GM18873 (cell line): Measurements from ENCODE around the gene NDRG3.

ENCODE experiments used
- ATAC-seq: cut with Tn5 transposase; IDR thresholded peaks from one replicate; pipeline ENCODE4 v1.9.1; 2021; ENCODE audit warnings: mild to moderate bottlenecking, moderate library complexity, moderate number of reproducible peaks; ENCODE audit not compliant: unreplicated experiment, low FRiP score

Gene NDRG3

DNA sequence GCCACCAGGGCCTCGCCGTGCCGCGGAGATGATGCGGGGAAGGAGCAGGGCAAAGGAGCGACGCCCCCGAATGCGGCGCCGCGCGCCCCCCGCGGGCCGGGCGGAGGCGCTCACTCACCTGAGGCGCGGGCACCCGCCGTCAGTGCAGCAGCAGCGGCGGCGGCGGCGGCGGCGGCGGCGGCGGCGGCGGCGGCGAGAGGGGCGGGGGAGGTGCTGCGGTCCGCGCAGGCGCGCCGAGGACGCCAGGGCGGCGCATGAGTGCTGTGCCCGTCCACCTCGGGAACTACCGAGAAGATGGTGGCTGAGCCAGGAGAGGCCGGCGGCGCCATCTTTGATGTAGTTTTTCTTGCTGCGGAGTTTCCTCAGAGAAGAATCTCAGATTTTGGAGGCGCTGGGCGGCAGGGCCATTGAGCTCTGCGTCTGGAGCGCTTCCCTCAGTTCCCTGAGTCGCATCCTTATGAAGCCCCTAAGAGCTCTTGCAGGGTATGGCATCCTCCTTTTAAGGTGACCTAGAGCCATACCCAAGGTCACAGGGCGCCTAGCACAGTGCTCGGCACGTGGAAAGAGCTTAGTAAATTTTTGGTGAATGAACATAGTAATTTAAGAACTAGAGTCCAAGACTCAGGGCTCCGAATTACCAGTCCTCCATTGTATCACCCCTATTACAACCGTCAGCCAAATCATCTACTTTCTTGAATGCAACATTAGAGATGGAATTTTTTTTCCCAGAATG, at the start of gene NDRG3:
TSS of gene NDRG3 (minus strand) at position 164 of the 733 bp plus-strand sequence. CDS start 24,355 bp downstream, outside the sequence.
- ATAC-seq, result peak; percentile 82

DNA sequence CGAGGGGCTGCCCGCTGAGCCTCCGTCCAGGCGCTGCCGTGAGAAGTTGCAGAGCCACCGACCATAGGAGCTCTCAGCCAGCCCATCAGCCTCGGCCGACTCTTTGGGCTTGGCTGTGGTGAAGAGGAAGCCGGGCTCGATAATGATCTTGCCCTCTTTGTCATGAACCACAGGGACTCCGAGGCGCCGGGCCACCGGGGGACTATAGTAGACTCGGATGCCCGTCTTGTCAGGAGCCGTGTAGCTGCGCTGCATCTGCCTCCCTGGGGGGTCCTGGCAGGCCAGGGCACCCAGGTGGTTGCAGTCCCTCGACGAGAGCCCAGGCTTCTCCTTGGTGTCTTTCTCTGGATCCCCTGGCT, 48.2 kb upstream of the NDRG3 start:
- ATAC-seq, result no peak

DNA sequence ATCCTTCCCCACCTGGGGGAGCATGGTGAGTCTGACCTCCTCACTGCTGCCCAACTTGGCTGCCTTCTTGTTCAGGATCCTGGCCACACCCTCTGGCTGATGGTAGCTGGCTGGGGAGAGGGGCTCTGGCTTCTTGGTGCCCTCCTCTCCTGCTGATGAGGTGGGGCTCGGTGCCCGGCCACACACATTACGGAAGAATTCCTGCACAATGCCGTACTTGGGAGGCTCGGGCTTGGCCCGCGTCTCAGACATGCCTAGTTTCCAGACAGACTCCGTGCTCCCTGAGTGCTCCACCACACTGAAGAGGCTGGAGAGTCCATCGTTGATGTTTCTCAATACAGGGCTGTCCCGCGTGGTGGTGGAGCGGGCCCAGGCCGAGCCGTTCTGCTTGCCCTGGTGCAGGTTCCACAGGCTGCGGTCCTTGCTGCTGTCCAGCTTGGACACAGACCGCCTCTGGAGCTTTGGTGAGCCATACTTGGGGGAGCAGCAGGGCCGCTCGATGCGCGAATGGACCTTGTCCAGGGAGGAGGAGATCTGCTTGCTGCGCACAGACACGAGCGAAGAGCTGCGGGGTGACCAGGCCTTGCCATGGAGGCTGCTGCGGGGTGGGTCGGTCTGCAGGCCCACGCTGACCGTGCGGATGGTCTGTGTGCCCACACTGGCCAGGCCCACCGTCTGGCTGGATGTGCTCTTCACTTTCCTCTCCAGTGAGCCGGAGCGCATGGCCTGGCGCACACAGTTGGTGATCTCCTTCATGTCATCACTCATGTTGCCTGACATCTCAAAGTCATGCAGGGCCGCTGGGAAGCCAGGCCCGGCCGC, 47.6 kb upstream of the NDRG3 start:
- ATAC-seq, result no peak

DNA sequence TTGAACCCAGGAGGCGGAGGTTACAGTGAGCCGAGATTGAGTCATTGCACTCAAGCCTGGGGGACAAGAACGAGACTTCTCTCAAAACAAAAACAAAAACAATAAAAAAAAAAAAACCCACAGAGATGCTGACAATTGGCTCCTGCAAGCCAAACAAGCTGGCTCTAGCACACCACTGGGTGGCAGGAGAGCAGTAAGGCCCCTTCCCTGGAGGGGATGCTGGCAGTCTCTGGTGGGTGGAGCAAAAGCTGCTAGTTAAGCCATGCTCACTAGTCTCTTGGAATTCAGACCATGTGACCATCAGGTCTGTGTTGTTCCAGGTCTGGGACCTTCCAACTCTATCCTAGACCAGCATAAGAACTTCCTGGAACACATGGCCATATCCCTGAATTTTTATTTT, 46.5 kb upstream of the NDRG3 start:
- no peak for ATAC-seq

DNA sequence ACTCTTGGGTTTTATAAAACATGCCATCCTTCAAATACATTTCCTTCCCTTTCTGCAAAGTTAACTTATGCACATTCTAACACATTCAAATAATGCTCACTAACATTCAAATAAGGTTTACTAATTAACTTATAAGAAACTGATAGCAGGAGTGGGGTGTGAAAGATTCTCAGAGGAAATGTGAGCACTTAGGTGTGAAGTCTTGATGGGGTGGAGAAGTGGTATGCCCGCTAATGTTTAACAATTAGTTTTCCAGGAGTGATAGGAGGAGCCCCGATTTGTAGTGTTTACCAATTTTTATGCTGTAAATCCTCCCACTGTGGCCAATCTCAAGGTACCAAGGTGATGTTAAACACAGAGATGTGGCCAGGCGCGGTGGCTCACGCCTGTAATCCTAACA, 46.0 kb upstream of the NDRG3 start:
- no peak for ATAC-seq

DNA sequence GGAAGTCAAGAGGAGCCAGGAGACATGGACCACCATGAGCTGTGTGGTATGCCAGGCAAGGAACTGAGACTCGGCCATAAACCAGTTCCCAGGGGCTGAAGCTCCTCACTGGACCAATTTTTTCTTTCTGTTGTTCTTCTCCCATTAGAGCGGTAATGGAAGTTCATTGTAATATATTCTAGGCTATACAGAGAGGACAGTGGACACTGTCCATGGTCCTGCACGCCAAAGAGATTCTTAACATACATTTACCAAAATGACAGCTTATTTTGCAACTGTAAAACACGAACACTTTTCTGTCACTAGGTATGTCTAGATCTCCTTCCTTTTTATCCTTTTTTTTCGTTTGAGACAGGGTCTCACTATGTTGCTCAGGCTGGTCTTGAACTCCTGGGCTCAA, 40.8 kb upstream of the NDRG3 start:
- ATAC-seq, result no peak

DNA sequence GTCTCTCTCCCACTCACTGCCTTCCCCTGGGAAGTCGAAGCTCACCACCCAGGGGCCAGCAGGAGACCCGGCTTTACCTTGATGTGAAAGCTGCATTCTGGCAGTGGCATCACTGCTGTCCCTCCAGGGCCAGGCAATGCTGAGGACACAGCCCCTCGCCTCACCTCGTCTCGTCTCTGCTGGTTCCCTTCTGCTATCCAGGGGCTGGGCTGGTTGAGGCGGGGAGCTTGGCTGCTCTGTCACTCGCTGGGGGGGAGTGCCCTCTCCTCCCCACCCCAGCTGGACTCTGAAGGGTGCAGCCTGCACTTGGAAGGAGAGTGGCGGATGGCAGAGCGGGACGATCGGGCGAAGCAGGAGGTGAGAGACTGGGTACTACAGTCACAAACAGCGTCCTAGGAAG, 40.4 kb upstream of the NDRG3 start:
- ATAC-seq, result no peak

DNA sequence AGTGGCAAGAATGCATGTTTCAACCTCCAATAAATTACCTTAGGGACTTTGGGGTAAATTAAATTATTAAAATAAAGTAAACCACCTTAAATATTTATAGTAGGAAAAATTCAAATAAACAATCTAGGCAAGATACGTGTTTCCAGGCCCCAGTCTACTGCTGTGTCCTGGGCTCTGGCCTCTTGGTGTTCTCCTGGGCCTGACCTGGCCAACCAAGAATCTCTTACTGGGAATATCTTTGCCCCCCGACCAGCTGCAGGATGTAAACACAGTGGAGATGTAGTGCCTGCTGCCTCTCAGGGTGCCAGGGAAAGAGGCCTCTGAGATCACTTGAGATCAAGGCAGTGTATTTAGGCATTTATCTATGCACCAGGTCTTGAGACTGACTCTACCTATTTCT, 39.4 kb upstream of the NDRG3 start:
- no peak for ATAC-seq

DNA sequence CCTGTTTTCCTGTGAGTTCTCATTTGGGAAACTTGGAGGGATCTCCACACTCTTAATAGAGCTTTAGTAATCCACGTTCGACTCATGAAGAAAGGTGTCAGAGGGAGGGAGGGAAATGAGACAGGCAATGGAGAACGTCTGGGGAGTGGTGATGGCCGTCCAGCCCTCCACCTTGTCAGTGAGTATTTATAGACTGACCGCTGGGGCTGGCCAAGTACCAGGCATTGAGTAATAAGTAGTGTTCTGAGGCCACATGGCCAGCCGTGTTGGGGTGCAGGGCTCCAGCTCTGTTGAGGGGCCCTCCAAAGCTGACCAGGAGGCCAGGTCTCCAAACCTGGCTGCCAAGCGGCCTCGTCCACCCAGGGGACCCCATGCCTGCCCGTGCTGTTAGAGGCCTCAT, 39.0 kb upstream of the NDRG3 start:
- no peak for ATAC-seq

DNA sequence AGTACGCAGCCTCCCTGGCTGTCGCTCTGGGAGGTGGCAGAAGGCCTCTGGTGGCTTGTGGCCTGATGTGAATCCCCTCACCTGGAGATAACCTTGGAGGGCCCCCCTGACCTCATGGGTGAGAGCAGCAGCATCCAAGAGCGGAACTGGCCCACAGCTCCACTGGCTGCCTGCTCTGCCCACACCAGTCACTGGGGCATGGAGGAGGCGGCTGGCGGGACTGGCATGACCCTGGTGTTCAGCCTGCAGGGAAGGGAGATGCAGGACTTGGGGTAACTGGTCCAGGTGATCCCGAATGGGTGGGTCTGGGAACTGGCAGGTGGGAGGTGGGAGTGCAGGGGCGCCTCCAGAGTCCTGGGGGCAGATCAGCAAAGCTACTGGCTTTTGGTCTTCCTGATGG, 38.2 kb upstream of the NDRG3 start:
- ATAC-seq, result no peak

DNA sequence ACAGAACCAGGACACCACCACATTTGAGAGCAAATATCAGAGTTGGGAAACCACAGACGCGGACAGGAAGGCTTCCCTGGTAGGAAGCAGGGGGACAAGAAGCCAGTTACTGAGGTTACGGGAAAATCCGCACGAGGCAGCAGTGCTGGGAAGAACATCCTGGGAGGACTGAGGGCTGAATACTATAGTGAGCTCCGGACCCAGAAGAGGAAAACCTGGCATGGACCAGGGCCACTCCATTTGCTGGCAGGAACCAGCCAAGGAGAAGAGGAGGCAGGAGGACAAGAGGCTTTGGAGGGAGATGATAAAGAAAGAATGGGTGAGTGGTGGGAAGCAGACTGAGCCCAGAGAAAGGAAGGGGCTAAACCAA, 33.8 kb upstream of the NDRG3 start:
- ATAC-seq, result no peak

DNA sequence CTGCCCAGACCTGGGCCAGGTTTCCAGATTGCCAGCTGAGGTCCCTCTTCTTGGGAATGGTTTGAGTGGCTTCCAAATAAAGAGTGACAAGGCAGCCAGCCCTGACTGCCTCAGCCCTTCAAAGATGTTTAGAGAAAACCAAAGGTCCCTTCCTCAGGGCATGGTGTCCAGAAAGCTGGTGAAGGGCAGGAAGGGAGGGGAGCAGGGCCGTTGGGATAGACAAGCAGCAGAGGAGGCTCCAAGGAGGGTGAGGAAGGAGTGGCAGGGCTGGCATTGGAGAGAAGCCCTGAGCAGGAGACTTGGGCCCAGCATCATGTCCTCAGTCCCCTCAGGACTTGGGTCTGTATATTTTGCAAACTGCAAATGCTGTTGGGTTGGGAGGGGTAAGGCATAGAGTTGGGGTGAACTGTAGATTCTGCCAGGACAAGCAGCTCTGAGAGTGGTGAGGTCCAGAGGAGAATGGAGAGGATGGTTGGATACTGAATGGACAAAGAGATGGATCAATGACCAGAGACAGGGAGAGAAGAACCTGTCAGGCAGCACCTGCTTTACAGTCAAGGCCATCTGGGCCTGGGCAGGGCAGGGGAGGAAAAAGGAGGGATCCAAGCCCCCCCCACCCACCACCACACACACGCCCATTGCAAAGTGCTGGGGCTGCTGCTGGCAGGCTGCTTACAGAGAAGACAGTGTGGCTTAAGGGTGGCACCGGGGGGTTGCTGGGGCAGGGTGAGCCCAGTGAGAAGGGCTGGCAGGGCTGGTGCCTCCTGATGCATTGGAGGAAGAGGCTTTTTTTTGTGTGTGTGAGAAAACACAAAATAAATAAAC, 33.2 kb upstream of the NDRG3 start:
- ATAC-seq, result no peak

DNA sequence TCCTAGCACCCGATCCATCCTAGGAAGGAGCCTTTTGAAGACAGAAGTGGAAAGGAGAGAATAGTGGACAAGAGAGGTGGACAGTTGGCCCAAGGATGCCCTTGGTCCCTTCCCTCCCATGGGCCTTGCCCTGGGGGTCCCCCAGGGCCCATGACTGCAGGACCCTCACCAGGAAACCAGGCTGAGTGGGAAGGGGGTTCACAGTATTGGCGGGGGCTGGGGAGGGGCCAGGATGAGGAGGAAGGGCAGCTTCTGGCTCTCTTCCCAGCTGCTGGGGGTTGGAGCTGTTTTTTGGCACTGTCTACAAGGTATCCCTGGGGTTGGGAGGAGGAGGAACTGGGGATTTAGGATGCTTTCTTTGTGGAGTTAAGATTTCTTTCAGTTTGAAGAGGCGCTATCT, 31.7 kb upstream of the NDRG3 start:
- no peak for ATAC-seq

DNA sequence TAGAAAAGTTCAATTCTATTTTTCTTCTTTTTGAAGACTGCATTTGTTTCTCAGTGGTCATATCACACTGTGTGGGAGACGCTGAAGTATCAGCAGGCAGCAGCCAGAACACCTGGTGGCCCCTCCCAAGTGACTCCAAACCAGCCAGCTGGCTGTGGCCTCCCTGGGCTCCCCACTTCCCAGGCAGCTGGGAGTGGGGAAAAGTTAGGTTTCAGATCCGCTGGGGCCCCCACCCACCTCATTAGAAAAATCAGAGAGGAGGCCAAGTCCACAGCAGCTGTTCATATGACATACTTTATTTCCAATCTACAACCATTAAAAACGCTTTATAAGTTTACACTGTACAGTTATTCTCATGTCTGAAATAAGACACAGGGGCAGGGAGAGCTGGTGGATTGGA, 31.3 kb upstream of the NDRG3 start:
- ATAC-seq, result no peak

DNA sequence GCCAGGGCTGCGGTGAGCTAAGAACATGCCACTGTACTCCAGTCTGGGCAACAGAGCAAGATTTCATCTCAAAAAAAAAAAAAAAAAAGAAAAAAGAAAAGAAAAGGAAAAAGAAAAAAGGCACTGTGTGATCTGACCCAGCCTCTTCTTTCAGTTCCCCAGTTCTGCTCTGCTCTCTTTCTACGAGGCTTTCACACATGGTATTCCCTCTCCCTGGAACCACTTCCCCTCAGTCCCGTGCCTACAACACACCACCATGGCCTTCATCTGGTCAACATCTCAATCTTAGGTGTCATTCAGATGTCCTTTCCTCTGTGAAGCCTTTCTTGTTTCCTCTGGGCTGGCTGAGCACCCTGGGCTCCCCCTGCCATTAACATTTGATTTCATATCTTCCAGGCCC, 29.9 kb upstream of the NDRG3 start:
- ATAC-seq, result no peak

DNA sequence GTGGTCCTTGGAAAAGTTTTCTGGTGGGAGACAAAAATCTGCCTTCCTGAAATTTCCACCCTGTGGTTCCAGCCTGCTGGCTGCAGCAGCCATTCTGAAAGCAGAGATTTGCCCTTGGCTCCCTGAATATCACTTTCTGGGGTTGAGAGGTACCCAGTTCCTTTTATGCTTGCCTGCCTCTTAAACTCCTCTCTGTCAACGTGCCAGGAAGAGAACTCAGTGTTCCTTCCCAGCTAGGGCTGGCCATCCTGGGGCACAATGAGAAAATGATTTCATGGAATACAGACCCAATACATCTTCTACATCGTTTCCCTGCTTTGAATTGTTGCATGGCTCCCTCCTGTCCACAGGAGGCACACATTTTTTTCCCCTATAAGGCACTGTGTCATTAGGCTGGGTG, 29.3 kb upstream of the NDRG3 start:
- ATAC-seq, result no peak

DNA sequence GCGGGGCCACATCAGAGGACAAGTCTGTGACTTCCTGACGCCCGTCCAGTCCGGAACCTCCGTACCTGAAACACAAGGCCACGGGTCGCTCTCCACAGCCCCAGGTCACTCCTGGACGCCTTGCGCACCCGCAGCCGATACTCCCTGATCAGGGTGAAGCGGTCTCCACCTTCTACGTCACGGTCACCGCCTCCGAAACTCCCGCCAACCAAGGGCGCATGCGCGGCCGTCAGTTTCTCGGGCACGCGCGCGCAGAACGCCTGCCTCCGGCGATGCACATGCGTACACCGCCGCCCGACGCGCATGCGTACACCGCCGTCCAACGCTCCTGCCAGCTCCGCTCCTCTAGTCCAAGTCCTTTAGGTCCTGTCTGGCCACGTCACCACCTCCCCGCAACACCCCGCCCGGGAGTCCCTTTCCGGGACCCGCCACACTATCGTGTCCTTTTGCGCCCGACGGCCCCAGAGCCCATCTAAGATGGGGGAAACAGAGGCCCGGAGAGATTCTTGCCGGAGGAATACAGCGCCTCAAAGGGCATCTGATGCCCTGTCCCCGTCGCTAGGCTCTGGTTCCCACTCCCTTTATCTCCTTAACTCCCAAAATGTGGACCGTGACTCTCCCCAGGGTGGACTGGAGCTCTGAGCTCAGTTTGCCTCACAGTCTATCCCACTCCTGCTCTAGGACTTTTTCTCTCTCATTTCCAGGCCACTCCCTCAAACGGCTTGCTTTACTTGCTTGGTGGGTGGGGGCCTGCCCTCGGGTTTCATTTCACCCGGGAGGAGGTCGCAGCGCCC, 27.9 kb upstream of the NDRG3 start, which contains the start of gene DSN1:
TSS of gene DSN1 (minus strand) at position 167 of the 794 bp plus-strand sequence. CDS start 2,305 bp downstream, outside the sequence.
- ATAC-seq, result peak; percentile 77

DNA sequence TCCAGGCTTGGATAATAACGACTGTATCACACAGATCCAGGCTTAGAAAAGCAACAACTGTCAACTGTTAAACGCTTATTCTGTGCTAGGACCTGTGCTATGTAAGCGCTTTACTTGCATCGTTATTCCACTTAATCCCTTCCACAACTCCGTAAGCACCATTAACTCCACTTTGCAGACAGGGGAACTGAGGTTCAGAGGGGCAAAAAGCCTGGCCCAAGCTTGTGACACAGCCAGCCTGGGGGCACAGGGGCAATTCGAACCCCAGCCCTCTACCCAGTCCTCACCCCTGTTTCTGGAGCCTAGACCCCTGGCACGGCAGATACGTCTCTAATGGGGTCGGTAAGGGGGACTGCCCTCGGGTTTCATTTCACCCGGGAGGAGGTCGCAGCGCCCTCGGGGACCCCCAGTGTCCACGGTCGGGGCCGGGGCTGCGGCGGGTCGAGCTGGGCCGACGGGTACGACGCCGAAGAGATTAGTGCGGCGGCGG, 27.3 kb upstream of the NDRG3 start:
- peak; percentile 10 for ATAC-seq

DNA sequence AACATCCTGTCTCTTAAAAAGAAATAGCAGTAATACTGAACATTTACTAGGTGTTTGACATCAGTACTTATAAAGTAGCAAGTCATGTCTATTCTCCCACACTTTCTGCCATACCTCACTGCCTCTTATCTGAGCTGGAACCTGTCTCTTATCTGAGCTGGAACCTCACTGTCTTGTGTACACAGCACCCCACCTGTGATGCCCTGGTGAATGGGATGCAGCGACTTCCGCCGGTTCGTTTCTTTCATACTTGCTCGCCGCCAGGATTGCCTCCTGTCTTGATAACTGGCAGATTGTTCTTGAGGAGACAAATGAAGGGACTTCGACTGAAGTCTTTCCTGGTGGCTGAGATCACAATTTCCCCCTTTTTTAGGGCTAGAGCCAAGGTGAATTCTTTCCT, 24.8 kb upstream of the NDRG3 start:
- no peak for ATAC-seq

DNA sequence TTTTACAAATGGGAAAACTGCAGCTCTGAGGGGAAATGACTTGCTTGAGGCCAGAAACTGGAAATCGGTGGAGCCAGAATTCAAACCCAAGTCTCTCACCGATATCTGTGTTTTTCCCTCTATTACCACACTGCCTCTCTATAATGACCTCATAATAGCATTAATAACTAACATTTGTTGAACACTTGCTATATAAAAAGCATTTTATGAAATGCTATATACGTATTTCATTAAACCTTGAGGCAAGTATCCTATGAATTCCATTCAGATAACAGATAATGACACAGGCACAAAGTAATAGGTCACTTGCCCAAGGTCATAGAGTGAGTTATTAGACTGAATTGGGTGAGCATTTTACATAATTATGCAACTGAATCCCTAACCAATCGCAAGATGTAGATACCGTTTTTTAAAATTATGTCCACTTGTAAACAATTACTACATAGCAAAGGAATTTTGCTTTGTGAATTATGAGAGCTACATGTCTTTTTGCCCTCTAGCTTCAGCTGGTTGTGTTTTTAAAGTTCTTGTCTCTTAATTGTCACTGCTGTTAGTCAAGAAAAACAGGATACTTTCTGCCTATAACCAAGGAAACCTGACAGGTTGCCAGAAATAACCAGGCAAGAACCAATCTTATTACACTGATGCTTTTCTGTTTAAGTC, 23.0 kb upstream of the NDRG3 start:
- no peak for ATAC-seq
